ENCODE results near the gene BICRA. TPM values are rescaled to one million over a fixed set of nuclear protein-coding genes. Genes with fewer than 3 reads are reported as not detected.
"Not testable (repeated sequence)": the region's sequence is repeated elsewhere in the genome, so short reads cannot be mapped to it uniquely, and the experiment has no call there.

Gene BICRA
- total RNA-seq, result 9.8 TPM

DNA sequence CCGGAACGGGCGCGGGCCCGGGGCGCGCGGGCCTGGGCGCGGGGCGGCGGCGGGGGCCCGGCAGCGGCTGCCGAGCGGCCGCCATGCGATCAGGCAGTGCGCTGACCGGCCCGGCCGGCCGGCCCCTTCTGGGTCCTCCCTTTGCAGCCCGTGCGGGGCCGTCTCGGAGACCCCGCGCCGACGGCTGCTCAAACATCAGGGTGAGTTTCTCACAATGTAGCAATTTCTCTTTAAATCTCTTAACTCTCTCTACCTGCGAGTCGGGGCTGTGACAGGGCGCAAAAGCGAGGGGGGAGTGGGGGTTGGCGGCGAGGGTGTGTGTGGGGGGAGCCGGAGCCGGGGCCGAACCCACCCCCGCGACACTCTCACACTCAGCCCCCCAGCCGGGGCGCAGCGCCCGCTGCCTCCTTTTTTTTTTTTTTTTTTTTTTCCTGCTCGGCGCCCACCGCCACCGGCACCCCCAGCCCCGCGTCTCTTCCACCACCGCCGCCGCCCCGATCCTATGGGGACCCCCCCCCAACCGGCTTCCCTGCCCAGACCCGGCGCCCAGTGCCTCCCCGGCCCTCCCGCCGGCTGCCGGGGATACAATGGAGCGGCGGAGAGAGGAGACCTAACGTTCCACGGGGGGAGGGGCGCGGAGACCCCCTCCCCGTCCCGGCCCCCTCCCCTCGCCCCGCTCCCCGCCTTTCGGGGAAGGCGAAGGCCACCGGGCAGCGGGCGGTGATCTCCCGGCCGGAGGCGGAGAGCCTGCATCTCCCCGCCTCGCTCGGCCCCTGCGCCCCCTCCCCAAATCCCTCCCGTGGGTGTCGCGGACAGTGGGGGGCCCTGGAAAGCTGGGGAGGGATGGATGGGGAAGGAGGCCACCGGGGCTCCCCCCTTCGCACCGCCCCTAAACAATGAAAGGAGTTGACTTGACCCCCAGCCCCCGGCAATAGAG is at the start of gene BICRA:
BICRA (plus strand) TSS at position 166 of the 937 bp plus-strand sequence. CDS start 64,441 bp downstream, outside the sequence.
- DNase-seq, result peak; percentile 78

DNA sequence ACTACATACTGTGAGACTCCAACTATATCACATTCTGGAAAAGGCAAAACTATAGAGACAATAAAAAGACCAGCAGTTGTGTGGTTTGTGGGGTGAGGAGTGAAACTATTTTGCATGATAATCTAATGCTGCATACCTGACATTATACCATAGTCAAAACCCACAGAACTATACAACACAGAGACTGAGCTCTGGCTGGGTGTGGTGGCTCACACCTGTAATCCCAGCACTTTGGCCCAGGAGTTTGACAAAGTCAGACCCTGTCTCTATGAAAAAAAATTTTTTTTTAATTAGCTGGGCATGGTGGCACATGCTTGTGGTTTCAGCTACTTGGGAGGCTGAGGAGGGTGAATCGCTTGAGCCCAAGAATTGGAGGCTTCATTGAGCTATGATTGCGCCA is 47.9 kb upstream of the BICRA start:
- no peak for DNase-seq

GRCh38 chr19:47561440-47562057 is 47.4 kb upstream of the BICRA start:
- no peak for DNase-seq

- no peak for DNase-seq
Measured at GRCh38 chr19:47564081-47564480, 44.9 kb upstream of the BICRA start.

- DNase-seq, result no peak
Measured at GRCh38 chr19:47569331-47569730, 39.6 kb upstream of the BICRA start.

DNA sequence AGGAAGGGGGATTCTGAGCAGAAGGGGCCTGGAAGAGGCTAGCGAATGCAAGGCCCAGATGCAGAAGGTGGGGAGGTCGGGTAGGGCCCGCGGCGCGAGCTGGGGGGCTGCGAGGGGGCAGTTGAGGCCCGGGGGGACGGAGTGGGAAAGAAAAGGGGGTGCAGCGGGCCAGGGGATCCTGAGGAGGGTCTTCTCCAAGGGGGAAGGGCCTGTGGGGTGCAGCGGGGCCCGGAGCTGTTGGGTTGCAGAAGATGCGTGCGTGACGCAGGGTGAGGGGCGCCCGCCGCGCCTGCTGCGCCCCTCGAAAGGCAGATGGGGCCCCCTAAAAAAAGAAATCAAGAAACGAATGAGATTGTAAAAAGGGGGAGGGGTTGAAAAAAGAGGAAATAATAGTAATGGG is 36.3 kb upstream of the BICRA start:
- DNase-seq, result no peak

DNA sequence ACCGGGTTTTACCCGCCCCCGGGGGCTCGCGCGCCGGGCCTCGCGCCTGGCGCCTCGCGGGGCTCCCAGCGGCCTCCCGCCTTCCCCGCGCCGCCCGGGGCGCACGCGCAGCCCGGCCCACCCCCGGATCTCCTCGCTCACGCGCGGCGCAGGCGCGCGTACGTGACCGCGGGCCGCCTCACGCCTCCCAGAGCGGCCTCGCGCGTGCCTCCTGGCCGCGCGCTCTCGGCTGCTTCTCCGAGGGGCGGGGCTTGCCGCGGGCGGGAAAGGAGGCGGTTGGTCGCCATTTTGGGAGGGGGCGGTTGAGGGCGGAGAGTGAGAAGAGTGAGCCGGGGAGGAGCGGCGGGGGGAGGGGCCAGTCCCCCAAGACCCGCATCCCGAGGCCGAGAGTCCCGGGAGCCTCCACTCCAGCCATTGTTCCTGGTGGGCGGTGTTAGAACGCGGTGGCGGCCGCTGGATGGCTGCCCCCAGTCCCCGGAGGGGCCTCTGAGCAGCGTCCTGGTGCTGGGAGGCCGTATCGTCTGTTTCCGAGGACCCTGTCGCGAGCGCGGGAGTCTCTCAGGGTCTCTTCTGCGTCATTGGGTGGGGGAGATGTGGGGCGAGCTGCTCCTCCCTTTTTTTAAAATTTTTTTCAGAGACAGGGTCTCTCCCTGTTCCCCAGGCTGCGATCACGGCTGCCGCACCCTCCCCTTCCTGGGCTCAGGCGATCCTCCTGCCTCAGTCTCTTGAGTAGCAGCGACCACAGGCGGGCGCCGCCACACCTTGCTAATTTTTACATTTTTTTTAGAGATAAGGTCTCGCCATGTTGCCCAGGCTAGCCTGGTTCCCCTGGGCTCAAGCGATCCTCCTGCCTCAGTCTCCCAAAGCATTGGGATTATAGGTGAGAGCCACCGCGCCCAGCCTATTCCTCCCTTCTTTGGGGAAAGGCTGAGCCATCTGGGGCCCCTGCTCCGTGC is 35.6 kb upstream of the BICRA start, which contains the start of gene ZNF541:
ZNF541 (minus strand) TSS at position 78 of the 956 bp plus-strand sequence. CDS start 17,292 bp downstream, outside the sequence.
- DNase-seq, result peak; percentile 68

GRCh38 chr19:47580397-47580796 is 28.5 kb upstream of the BICRA start:
- DNase-seq, result no peak

DNA sequence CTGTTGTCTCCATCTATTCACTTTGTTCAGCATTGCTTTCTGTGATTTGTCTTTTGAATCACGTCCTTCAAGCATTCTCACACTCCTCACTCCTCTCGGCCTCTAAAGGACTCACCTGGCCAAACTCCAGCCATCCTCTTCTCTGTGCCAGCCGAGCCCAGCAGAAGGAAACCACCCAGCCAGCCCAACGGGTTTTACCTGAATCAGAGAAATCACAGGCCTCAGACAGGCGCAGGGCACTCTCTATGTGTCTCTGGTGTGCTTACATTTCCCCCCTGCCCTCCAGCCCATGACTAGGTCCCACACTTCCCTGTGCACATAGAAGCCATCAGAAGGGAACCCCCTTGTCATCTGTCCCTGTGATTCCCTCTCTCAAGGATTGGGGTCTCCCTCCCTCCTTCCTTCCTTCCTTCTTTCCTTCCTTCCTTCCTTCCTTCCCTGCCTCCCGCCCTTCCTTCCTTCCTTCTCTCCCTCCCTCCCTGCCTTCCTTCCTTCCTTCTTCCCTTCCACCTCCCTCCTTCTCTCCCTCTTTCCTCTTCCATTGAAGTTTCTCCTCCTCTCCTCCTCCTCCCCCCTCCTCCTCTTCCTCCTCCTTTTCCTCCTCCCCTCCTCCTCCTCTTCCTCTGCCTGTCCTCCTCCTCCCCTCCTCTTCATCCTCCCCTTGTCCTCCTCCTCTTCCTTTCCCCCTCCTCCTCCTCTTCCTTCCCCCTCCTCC is 27.2 kb upstream of the BICRA start:
- DNase-seq, result no peak

DNA sequence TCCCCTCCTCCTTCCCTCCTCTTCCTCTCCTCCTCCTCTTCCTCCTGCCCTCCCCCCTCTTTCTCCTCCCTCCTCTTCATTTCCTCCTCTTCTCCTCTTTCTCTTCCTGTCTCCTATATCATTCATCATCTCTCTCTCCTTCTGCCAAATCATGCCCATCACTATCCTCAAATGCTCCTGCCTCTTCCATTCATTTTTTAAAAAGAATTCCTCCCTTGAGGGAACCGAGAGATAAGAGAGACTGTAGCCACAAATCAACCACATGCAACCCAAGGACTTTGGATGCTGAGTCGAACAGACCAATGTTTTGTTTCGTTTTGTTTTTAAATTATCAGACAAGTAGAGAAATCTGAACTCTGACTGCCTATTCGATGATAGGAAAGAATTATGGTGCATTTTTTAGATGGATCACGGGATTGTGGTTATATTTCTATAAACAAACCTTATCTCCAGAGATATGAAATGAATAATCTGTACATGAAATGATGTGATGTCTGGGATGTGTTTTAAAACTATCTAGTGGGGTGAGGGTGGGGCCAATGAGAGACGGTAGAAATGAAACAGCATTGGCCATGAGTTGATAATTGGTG is 26.5 kb upstream of the BICRA start:
- no peak for DNase-seq

DNA sequence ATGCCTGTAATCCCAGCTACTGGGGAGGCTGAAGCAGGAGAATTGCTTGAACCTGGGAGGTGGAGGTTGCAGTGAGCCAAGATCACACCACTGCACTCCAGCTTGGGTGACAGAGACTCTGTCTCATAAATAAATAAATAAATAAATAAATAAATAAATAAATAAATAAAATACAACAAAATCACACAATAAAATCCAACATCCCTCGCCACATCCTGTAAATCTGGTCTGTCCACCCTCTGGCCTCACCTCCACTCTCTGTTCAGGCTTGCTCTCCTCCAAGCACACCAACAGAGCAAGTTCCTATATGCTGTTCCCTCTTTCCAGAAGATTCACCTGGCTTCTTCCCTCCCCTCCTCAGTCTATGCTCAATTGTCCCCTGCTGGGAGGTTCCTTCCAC is 25.8 kb upstream of the BICRA start:
- DNase-seq, result not testable (repeated sequence)

- no peak for DNase-seq
Measured at GRCh38 chr19:47587295-47587694, 21.6 kb upstream of the BICRA start.

DNA sequence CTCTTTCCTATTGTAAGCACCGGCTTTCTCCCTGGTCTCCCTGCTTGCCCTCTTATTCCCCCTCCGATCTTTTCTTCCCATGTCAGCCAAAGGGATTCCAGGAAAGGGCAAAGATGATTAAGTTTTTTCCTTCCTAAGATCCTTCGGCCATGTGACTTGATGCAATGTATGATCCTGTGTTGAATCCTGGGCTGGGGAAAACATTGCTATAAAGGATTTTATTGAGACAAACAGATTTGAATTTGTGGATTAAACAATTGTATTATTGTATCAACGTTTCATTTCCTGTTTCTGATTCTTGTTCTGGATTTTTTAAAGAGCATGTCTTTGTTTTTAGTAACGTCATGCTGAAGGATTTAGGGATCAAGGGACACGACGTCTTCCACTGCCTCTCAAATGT is 19.1 kb upstream of the BICRA start:
- no peak for DNase-seq

- DNase-seq, result no peak
Measured at GRCh38 chr19:47593860-47594259, 15.1 kb upstream of the BICRA start.

DNA sequence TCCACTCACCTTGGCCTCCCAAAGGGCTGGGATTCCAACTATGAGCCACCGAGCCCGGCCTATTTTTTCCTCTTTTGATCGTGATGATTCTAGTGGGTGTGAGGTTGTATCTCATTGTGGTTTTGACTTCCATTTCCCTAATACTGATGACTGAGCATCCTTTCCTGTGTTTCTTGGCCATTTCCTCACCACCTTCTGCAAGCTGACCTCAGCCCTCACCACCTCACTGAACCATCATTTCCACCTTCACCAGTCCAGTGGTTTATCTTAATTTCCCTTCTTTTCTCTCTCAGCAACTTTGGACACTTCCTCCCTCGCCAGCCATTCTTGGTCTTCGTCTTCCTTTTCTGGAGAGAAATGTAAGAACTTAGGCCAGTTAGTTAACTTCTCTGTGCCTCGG is 13.0 kb upstream of the BICRA start:
- no peak for DNase-seq

- DNase-seq, result peak; percentile 13
Measured at GRCh38 chr19:47598407-47599349, 10.3 kb upstream of the BICRA start.

DNA sequence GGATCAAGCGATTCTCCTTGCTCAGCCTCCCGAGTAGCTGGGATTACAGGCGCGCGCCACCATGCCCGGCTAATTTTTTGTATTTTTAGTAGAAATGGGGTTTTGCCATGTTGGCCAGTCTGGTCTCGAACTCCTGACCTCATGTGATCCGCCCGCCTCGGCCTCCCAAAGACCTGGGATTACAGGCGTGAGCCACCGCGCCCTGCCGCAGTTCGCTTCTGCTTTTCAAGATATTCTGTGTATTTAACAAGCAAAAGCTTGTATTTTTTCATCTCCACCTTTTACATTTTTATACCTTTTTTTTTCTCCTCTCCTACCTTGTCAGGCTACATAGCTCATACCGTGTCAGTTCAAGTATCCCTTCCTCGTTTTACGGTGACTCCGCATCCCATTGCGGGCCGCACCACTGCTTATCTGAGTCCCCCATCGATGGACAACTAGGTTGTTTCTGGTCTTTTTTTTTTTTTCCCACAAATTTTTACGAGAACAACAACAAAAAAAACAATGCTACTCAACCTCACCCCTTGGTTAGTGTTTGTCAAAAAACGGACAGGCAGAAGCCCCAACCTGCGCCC is 9.2 kb upstream of the BICRA start:
- not testable (repeated sequence) for DNase-seq

DNA sequence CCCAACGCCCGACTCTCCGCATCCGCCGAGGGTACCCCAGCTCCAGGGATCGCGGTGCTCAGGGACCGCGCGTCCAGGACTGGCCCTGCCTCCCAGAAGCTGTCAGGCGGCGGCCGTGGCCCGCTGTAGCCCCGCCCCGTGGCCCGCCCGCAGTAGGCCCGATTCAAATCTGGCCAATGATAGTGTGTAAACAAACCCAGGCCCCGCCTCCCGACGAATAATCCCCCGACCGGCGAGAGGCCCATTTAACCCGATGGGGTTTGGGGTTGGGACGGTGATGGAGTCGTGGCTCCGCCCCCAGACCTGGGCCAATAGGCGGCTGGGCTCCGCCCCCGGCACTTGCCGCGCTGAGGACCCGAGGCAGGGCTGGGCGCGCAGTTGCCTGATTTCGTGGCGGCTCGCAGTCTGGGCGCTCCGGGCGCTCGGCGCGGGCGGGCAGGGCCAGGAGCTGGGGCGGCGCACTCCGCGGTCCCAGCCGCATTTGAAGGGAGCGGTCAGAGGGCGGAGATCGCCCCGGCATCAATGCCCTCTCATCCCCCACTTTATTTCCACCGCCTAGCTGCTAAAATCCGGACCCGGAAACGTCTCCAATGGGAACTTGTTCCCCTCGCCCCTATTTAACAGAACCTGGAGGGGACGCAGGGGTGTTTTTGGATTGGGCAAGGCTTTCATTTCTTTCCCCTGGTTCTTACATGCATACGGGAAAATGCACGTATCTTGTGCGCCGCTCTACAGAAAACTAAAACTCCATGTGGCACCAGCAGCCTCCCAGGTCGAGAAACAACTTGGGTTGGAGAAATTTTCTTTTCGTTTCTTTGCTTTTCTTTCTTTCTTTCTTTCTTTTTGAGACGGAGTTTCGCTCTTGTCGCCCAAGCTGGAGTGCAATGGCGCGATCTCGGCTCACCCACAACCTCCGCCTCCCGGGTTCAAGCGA is 8.4 kb upstream of the BICRA start:
- peak; percentile 99 for DNase-seq

Data from occipital lobe (tissue), 2 donors.